HEK293 (cell line): ENCODE results near the gene SUN5.

Experiments used
- CTCF ChIA-PET: fragments of 350-600 bp; formaldehyde crosslinking; extraction: SDS; loops from one replicate; lab custom pipeline; 2021; ENCODE audit warnings: antibody characterized with exemption; lab: Yijun Ruan, JAX
- POLR2A ChIA-PET: fragments of 300-600 bp; formaldehyde crosslinking; extraction: SDS; loops from one replicate; lab custom pipeline; 2020; ENCODE audit warnings: antibody characterized with exemption, inconsistent platforms; lab: Yijun Ruan, JAX
- H3K27ac ChIP-seq: fragments of 200-500 bp; sonication (Bioruptor generic); 2 replicates; pipeline ENCODE4 v1.5.1; 2014; ENCODE audit warnings: low read depth, low read length, control low read depth, inconsistent platforms; ENCODE audit errors: extremely low read depth
- H3K36me3 ChIP-seq, 2 experiments: fragments of 200-500 bp in 1 of 2; sonication (Bioruptor generic) in 1 of 2; 1 replicate in 1 of 2; 2 replicates in 1 of 2; pipeline ENCODE4 v1.5.1; 2014 to 2017; ENCODE audit warnings: inconsistent platforms in 2 of 2, low read length in 2 of 2; ENCODE audit not compliant: control insufficient read depth in 2 of 2, insufficient read depth in 1 of 2
- H3K4me1 ChIP-seq: fragments of 200-500 bp; sonication (Bioruptor generic); 2 replicates; pipeline ENCODE4 v1.5.1; 2014; ENCODE audit warnings: mild to moderate bottlenecking, low read length, inconsistent platforms; ENCODE audit not compliant: control insufficient read depth, insufficient read depth
- H3K4me3 ChIP-seq: 2 replicates; pipeline ENCODE4 v1.5.1; 2011; ENCODE audit warnings: low read depth, mild to moderate bottlenecking, control low read depth, low read length, moderate library complexity
- H3K9me3 ChIP-seq: fragments of 200-500 bp; sonication (Bioruptor generic); 2 replicates; pipeline ENCODE4 v1.5.1; 2014; ENCODE audit warnings: low read depth, low read length, inconsistent platforms; ENCODE audit not compliant: control insufficient read depth, insufficient read depth
- AEBP2 ChIP-seq: fragments of 450-650 bp; formaldehyde crosslinking; IDR thresholded peaks from 2 replicates; pipeline ENCODE4 v1.5.1; 2016; ENCODE audit warnings: missing biosample characterization, missing genetic modification characterization, borderline replicate concordance
- FEZF1 ChIP-seq: fragments of 450-650 bp; formaldehyde crosslinking; IDR thresholded peaks from 2 replicates; pipeline ENCODE4 v1.5.1; 2016; ENCODE audit warnings: missing biosample characterization, missing genetic modification characterization
- GLIS1 ChIP-seq: fragments of 450-650 bp; formaldehyde crosslinking; IDR thresholded peaks from 2 replicates; pipeline ENCODE4 v1.5.1; 2016; ENCODE audit warnings: missing biosample characterization, missing genetic modification characterization
- GLIS2 ChIP-seq: fragments of 450-650 bp; formaldehyde crosslinking; IDR thresholded peaks from 2 replicates; pipeline ENCODE4 v1.5.1; 2016; ENCODE audit warnings: missing biosample characterization, missing genetic modification characterization
- KLF1 ChIP-seq: fragments of 450-650 bp; formaldehyde crosslinking; IDR thresholded peaks from 2 replicates; pipeline ENCODE4 v1.5.1; 2016; ENCODE audit warnings: missing biosample characterization, missing genetic modification characterization
- PATZ1 ChIP-seq: fragments of 450-650 bp; formaldehyde crosslinking; IDR thresholded peaks from 2 replicates; pipeline ENCODE4 v1.5.1; 2016; ENCODE audit warnings: missing biosample characterization, missing genetic modification characterization
- REST ChIP-seq: fragments of 450-650 bp; formaldehyde crosslinking; IDR thresholded peaks from 2 replicates; pipeline ENCODE4 v1.5.1; 2016; ENCODE audit warnings: missing biosample characterization, missing genetic modification characterization
- YY1 ChIP-seq: fragments of 450-650 bp; formaldehyde crosslinking; IDR thresholded peaks from 2 replicates; pipeline ENCODE4 v1.5.1; 2018; ENCODE audit warnings: missing biosample characterization, missing genetic modification characterization
- ZBTB48 ChIP-seq: fragments of 450-650 bp; formaldehyde crosslinking; IDR thresholded peaks from 2 replicates; pipeline ENCODE4 v1.5.1; 2016; ENCODE audit warnings: missing biosample characterization, missing genetic modification characterization
- ZFP37 ChIP-seq: fragments of 450-650 bp; formaldehyde crosslinking; IDR thresholded peaks from 2 replicates; pipeline ENCODE4 v1.5.1; 2016; ENCODE audit warnings: missing biosample characterization, missing genetic modification characterization
- ZNF132 ChIP-seq: fragments of 450-650 bp; formaldehyde crosslinking; IDR thresholded peaks from 2 replicates; pipeline ENCODE4 v1.5.1; 2017; ENCODE audit warnings: missing biosample characterization, missing genetic modification characterization, borderline replicate concordance
- ZNF138 ChIP-seq: fragments of 450-650 bp; formaldehyde crosslinking; IDR thresholded peaks from 2 replicates; pipeline ENCODE4 v1.5.1; 2016; ENCODE audit warnings: missing biosample characterization, missing genetic modification characterization, borderline replicate concordance
- ZNF175 ChIP-seq: fragments of 450-650 bp; formaldehyde crosslinking; IDR thresholded peaks from 2 replicates; pipeline ENCODE4 v1.5.1; 2016; ENCODE audit warnings: missing biosample characterization, missing genetic modification characterization
- ZNF184 ChIP-seq: fragments of 450-650 bp; IDR thresholded peaks from 2 replicates; pipeline ENCODE4 v1.5.1; 2018; ENCODE audit warnings: missing biosample characterization, mild to moderate bottlenecking, missing genetic modification characterization
- ZNF239 ChIP-seq: fragments of 450-650 bp; formaldehyde crosslinking; IDR thresholded peaks from 2 replicates; pipeline ENCODE4 v1.5.1; 2016; ENCODE audit warnings: missing biosample characterization, missing genetic modification characterization
- ZNF341 ChIP-seq: fragments of 450-650 bp; formaldehyde crosslinking; IDR thresholded peaks from 2 replicates; pipeline ENCODE4; 2016; ENCODE audit warnings: low read depth, missing biosample characterization, missing genetic modification characterization
- ZNF350 ChIP-seq: fragments of 450-650 bp; formaldehyde crosslinking; IDR thresholded peaks from 2 replicates; pipeline ENCODE4 v1.5.0; 2017; ENCODE audit warnings: missing biosample characterization, mild to moderate bottlenecking, missing genetic modification characterization
- ZNF37A ChIP-seq: fragments of 450-650 bp; IDR thresholded peaks from 2 replicates; pipeline ENCODE4 v1.5.1; 2018; ENCODE audit warnings: missing biosample characterization, missing genetic modification characterization
- ZNF426 ChIP-seq: fragments of 450-650 bp; formaldehyde crosslinking; IDR thresholded peaks from 2 replicates; pipeline ENCODE4 v1.5.1; 2017; ENCODE audit warnings: missing biosample characterization, missing genetic modification characterization, mild to moderate bottlenecking, inconsistent platforms, moderate library complexity
- ZNF529 ChIP-seq: fragments of 450-650 bp; formaldehyde crosslinking; IDR thresholded peaks from 2 replicates; pipeline ENCODE4 v1.5.1; 2017; ENCODE audit warnings: missing genetic modification characterization, missing biosample characterization; ENCODE audit not compliant: insufficient replicate concordance
- ZNF558 ChIP-seq: fragments of 450-650 bp; formaldehyde crosslinking; IDR thresholded peaks from 2 replicates; pipeline ENCODE4 v1.5.1; 2016; ENCODE audit warnings: missing biosample characterization, missing genetic modification characterization
- ZNF654 ChIP-seq: fragments of 450-650 bp; formaldehyde crosslinking; IDR thresholded peaks from 2 replicates; pipeline ENCODE4 v1.5.1; 2016; ENCODE audit warnings: low read depth, missing biosample characterization, missing genetic modification characterization
- ZNF785 ChIP-seq: fragments of 450-650 bp; formaldehyde crosslinking; IDR thresholded peaks from 2 replicates; pipeline ENCODE4 v1.5.1; 2016; ENCODE audit warnings: missing biosample characterization, missing genetic modification characterization
- ZNF791 ChIP-seq: fragments of 450-650 bp; formaldehyde crosslinking; IDR thresholded peaks from 2 replicates; pipeline ENCODE4 v1.5.1; 2016; ENCODE audit warnings: missing biosample characterization, missing genetic modification characterization

Gene SUN5

GRCh38 chr20:32982617-32983458, 21.4 kb downstream of the SUN5 start (continued):
- TF ChIP-seq ZNF341 (tag by site-specific recombination) = 0 out of 2 replicates have a peak, but pooled peaks have one; percentile 45
- TF ChIP-seq KLF1 (tag by site-specific recombination) = no peak
- TF ChIP-seq GLIS1 (tag by site-specific recombination) = peak; percentile 23; the same call in 1 of the 2 replicates
- no peak for TF ChIP-seq ZNF37A (tag by site-specific recombination)
- TF ChIP-seq FEZF1 (tag by site-specific recombination) = no peak
- no peak for TF ChIP-seq ZNF239
- TF ChIP-seq, all 188 proteins: peak for 4

GRCh38 chr20:32980990-32981389, 23.2 kb downstream of the SUN5 start:
- no peak for TF ChIP-seq ZBTB48 (tag by site-specific recombination)
- no peak for TF ChIP-seq ZNF350 (tag by site-specific recombination)
- no peak for TF ChIP-seq PATZ1 (tag by site-specific recombination)
- TF ChIP-seq REST (tag by site-specific recombination) = no peak
- no peak for TF ChIP-seq AEBP2 (tag by site-specific recombination)
- no peak for TF ChIP-seq ZNF791 (tag by site-specific recombination)
- TF ChIP-seq ZNF175 (tag by site-specific recombination) = no peak
- TF ChIP-seq ZNF138 (tag by site-specific recombination) = no peak
- TF ChIP-seq ZNF426 (tag by site-specific recombination) = no peak
- no peak for TF ChIP-seq ZNF558 (tag by site-specific recombination)
- TF ChIP-seq ZFP37 (tag by site-specific recombination) = no peak
- no peak for TF ChIP-seq YY1
- no peak for TF ChIP-seq ZNF132
- TF ChIP-seq ZNF184 = no peak
- no peak for TF ChIP-seq GLIS2
- no peak for TF ChIP-seq ZNF529
- TF ChIP-seq ZNF785 (tag by site-specific recombination) = no peak
- TF ChIP-seq ZNF654 (tag by site-specific recombination) = no peak
- H3K4me1 ChIP-seq = no peaks in the 10 kb centered on the region
- ChIA-PET POLR2A (no interaction called here), CTCF (interaction anchor here (0.7 kb wide), 1 partner anchor 10 kb away, joined by 3 read pairs; no protein-coding TSS in a partner anchor)
- H3K4me3 ChIP-seq = no peak overlapping the region
- no peak overlapping the region for H3K27ac ChIP-seq
- H3K36me3 ChIP-seq = no peaks in the 10 kb centered on the region
- no peaks in the 10 kb centered on the region for H3K9me3 ChIP-seq
